Parathyroid adenoma (tissue), 2 donors: ENCODE measurements around the gene ZNF512.

Source experiments
- H2AFZ ChIP-seq: fragments of 300-600 bp; sonication (generic); one replicate; pipeline ENCODE4 v1.7.0; 2017; ENCODE audit warnings: antibody characterized with exemption, mild to moderate bottlenecking
- H3K27ac ChIP-seq: fragments of 300-600 bp; sonication (generic); one replicate; pipeline ENCODE4 v1.7.0; 2017
- H3K27me3 ChIP-seq: fragments of 300-600 bp; sonication (generic); one replicate; pipeline ENCODE4 v1.7.0; 2017; ENCODE audit warnings: low read length; ENCODE audit not compliant: control insufficient read depth, insufficient read depth
- H3K36me3 ChIP-seq: fragments of 300-600 bp; sonication (generic); one replicate; pipeline ENCODE4 v1.7.0; 2017; ENCODE audit warnings: low read length; ENCODE audit not compliant: control insufficient read depth, insufficient read depth
- H3K4me1 ChIP-seq: fragments of 300-600 bp; sonication (generic); one replicate; pipeline ENCODE4 v1.7.0; 2017; ENCODE audit warnings: control low read depth
- H3K4me2 ChIP-seq: fragments of 300-600 bp; sonication (generic); one replicate; pipeline ENCODE4 v1.7.0; 2017; ENCODE audit warnings: low read length
- H3K4me3 ChIP-seq: fragments of 300-600 bp; sonication (generic); one replicate; pipeline ENCODE4 v1.7.0; 2017; ENCODE audit warnings: low read depth, low read length
- H3K79me2 ChIP-seq: fragments of 300-600 bp; sonication (generic); one replicate; pipeline ENCODE4 v1.7.0; 2017; ENCODE audit warnings: control low read depth
- H3K9ac ChIP-seq: fragments of 300-600 bp; sonication (generic); one replicate; pipeline ENCODE4 v1.7.0; 2017; ENCODE audit warnings: mild to moderate bottlenecking
- H3K9me3 ChIP-seq: fragments of 300-600 bp; sonication (generic); one replicate; pipeline ENCODE4 v1.7.0; 2017; ENCODE audit warnings: low read length; ENCODE audit not compliant: control insufficient read depth
- CTCF ChIP-seq: fragments of 300-600 bp; sonication (generic); IDR thresholded peaks from one replicate; pipeline ENCODE4 v1.7.0; 2017; ENCODE audit warnings: antibody characterized with exemption, mild to moderate bottlenecking
- donor health status: primary hyperparathyroidism.

ZNF512 gene

GRCh38 chr2:27638037-27638637, 55.3 kb downstream of the ZNF512 start:
- no peaks in the 10 kb centered on the region for H3K36me3 ChIP-seq
- TF ChIP-seq CTCF, result no peak

GRCh38 chr2:27638709-27639108, 55.9 kb downstream of the ZNF512 start:
- no peaks in the 10 kb centered on the region for H3K79me2 ChIP-seq
- no peak overlapping the region for H3K9ac ChIP-seq
- H2AFZ ChIP-seq, result no peak overlapping the region
- H3K9me3 ChIP-seq, result no peaks in the 10 kb centered on the region
- H3K27me3 ChIP-seq, result no peaks in the 10 kb centered on the region
- no peak overlapping the region for H3K4me2 ChIP-seq
- H3K4me3 ChIP-seq, result no peak overlapping the region
- no peaks in the 10 kb centered on the region for H3K4me1 ChIP-seq
- TF ChIP-seq CTCF, result no peak
- H3K27ac ChIP-seq, result no peak overlapping the region
- no peaks in the 10 kb centered on the region for H3K36me3 ChIP-seq

More at GRCh38 chr2:27638037-27638637, 55.3 kb downstream of the ZNF512 start:
- Histone ChIP-seq H3K27me3 (no peaks in the 10 kb centered on the region), H3K4me3 (no peak overlapping the region), H3K4me2 (no peak overlapping the region), H3K9ac (no peak overlapping the region), H2AFZ (no peak overlapping the region), H3K9me3 (no peaks in the 10 kb centered on the region), H3K4me1 (no peaks in the 10 kb centered on the region), H3K79me2 (no peaks in the 10 kb centered on the region), H3K27ac (no peak overlapping the region)

- no peak overlapping the region for H2AFZ ChIP-seq
- H3K36me3 ChIP-seq, result no peaks in the 10 kb centered on the region
- H3K4me2 ChIP-seq, result no peak overlapping the region
- H3K27me3 ChIP-seq, result no peaks in the 10 kb centered on the region
- H3K4me1 ChIP-seq, result no peaks in the 10 kb centered on the region
- no peak overlapping the region for H3K27ac ChIP-seq
- no peaks in the 10 kb centered on the region for H3K9me3 ChIP-seq
- H3K9ac ChIP-seq, result no peak overlapping the region
- H3K79me2 ChIP-seq, result no peaks in the 10 kb centered on the region
- no peak for TF ChIP-seq CTCF
- no peak overlapping the region for H3K4me3 ChIP-seq
Observed at GRCh38 chr2:27640722-27641245, 57.9 kb downstream of the ZNF512 start.

- no peak overlapping the region for H3K27ac ChIP-seq
- H3K27me3 ChIP-seq, result no peaks in the 10 kb centered on the region
- H3K9ac ChIP-seq, result no peak overlapping the region
- H3K9me3 ChIP-seq, result no peaks in the 10 kb centered on the region
- TF ChIP-seq CTCF, result no peak
- H3K4me1 ChIP-seq, result no peaks in the 10 kb centered on the region
- no peak overlapping the region for H3K4me2 ChIP-seq
- H2AFZ ChIP-seq, result no peak overlapping the region
- no peaks in the 10 kb centered on the region for H3K79me2 ChIP-seq
- H3K36me3 ChIP-seq, result no peaks in the 10 kb centered on the region
- no peak overlapping the region for H3K4me3 ChIP-seq
Observed at GRCh38 chr2:27645197-27645596, 62.4 kb downstream of the ZNF512 start.

GRCh38 chr2:27647289-27647688, 64.4 kb downstream of the ZNF512 start:
- TF ChIP-seq CTCF, result no peak
- Histone ChIP-seq H3K9me3 (no peaks in the 10 kb centered on the region), H3K9ac (no peak overlapping the region), H3K4me3 (no peak overlapping the region), H2AFZ (no peak overlapping the region), H3K4me1 (no peaks in the 10 kb centered on the region), H3K27ac (no peak overlapping the region), H3K27me3 (no peaks in the 10 kb centered on the region), H3K79me2 (no peaks in the 10 kb centered on the region), H3K36me3 (no peaks in the 10 kb centered on the region), H3K4me2 (no peak overlapping the region)
